ENCODE measurements around the gene ZNF670.

The ZNF670 gene

GRCh38 chr1:247085310-247085709 lies 6.7 kb upstream of the ZNF670 start:
- no peak for DNase-seq (ENCODE audit: extremely low spot score)
- ChIA-PET CTCF (no interaction called here), POLR2A (no interaction called here)
- TF ChIP-seq ZNF384 (IDR thresholded peaks at IDR 0.05), result no peak
- TF ChIP-seq NFRKB (IDR thresholded peaks at IDR 0.05), result no peak
- no peak for TF ChIP-seq FOXA1 (IDR thresholded peaks at IDR 0.05)
- TF ChIP-seq FOXM1 (IDR thresholded peaks at IDR 0.05; ENCODE audit: borderline replicate concordance), result no peak
- no peak for TF ChIP-seq SUZ12 (IDR thresholded peaks at IDR 0.05)
- TF ChIP-seq ELF4 (IDR thresholded peaks at IDR 0.05), result no peak
- TF ChIP-seq TARDBP (IDR thresholded peaks at IDR 0.05), result no peak
- no peak for TF ChIP-seq ARNT (IDR thresholded peaks at IDR 0.05)
- TF ChIP-seq SP1 (IDR thresholded peaks at IDR 0.05), result no peak
- TF ChIP-seq HDGF (IDR thresholded peaks at IDR 0.05; ENCODE audit: borderline replicate concordance), result no peak
- no peak for TF ChIP-seq FOXK2 (IDR thresholded peaks at IDR 0.05)

GRCh38 chr1:247084771-247085170 lies 6.2 kb upstream of the ZNF670 start:
- POLR2A ChIA-PET, result no interaction called here
- no peak for DNase-seq (ENCODE audit: extremely low spot score)
- CTCF ChIA-PET, result no interaction called here
- TF ChIP-seq SUZ12 (IDR thresholded peaks at IDR 0.05) (no peak), L3MBTL2 (conservative IDR thresholded peaks at IDR 0.05) (no peak), ARNT (IDR thresholded peaks at IDR 0.05) (no peak), HDGF (IDR thresholded peaks at IDR 0.05; ENCODE audit: borderline replicate concordance) (no peak), FOXA1 (IDR thresholded peaks at IDR 0.05) (no peak), ZNF384 (IDR thresholded peaks at IDR 0.05) (no peak), PKNOX1 (IDR thresholded peaks at IDR 0.05) (no peak), NFRKB (IDR thresholded peaks at IDR 0.05) (no peak), TARDBP (IDR thresholded peaks at IDR 0.05) (no peak), BHLHE40 (IDR thresholded peaks at IDR 0.05; ENCODE audit: borderline replicate concordance) (no peak), FOXM1 (IDR thresholded peaks at IDR 0.05; ENCODE audit: borderline replicate concordance) (no peak)

GRCh38 chr1:247079141-247079874 lies 697 bp upstream of the ZNF670 start:
- POLR2A ChIA-PET, result interaction anchor here (1.6 kb wide), 1 partner anchor 24 kb away, joined by 3 read pairs; no protein-coding TSS in a partner anchor
- TF ChIP-seq PKNOX1 (IDR thresholded peaks at IDR 0.05), result peak; percentile 78
- TF ChIP-seq SUZ12 (IDR thresholded peaks at IDR 0.05), result no peak
- CTCF ChIA-PET, result no interaction called here
- DNase-seq (ENCODE audit: extremely low spot score), result peak; percentile 14

GRCh38 chr1:247077876-247078257 lies 744 bp downstream of the ZNF670 start:
- ChIA-PET CTCF (no interaction called here), POLR2A (no interaction called here)
- no peak for DNase-seq (ENCODE audit: extremely low spot score)
- TF ChIP-seq NFRKB (IDR thresholded peaks at IDR 0.05) (no peak), ELF4 (IDR thresholded peaks at IDR 0.05) (no peak), SUZ12 (IDR thresholded peaks at IDR 0.05) (no peak), LEF1 (IDR thresholded peaks at IDR 0.05; ENCODE audit: borderline replicate concordance) (no peak), ARNT (IDR thresholded peaks at IDR 0.05) (no peak), ZNF384 (IDR thresholded peaks at IDR 0.05) (no peak), HDGF (IDR thresholded peaks at IDR 0.05; ENCODE audit: borderline replicate concordance) (no peak), CTBP1 (IDR thresholded peaks at IDR 0.05; ENCODE audit: borderline replicate concordance) (no peak), SP1 (IDR thresholded peaks at IDR 0.05) (no peak), FOXK2 (IDR thresholded peaks at IDR 0.05) (no peak), TARDBP (IDR thresholded peaks at IDR 0.05) (no peak), FOXA1 (IDR thresholded peaks at IDR 0.05) (no peak), FOXM1 (IDR thresholded peaks at IDR 0.05; ENCODE audit: borderline replicate concordance) (no peak), PKNOX1 (IDR thresholded peaks at IDR 0.05) (no peak), BHLHE40 (IDR thresholded peaks at IDR 0.05; ENCODE audit: borderline replicate concordance) (no peak), L3MBTL2 (conservative IDR thresholded peaks at IDR 0.05) (no peak)

- POLR2A ChIA-PET, result no interaction called here
- no peak for DNase-seq (ENCODE audit: extremely low spot score)
- CTCF ChIA-PET, result no interaction called here
- TF ChIP-seq LEF1 (IDR thresholded peaks at IDR 0.05; ENCODE audit: borderline replicate concordance) (no peak), PKNOX1 (IDR thresholded peaks at IDR 0.05) (no peak), FOXK2 (IDR thresholded peaks at IDR 0.05) (no peak), ARNT (IDR thresholded peaks at IDR 0.05) (no peak), FOXA1 (IDR thresholded peaks at IDR 0.05) (no peak), BHLHE40 (IDR thresholded peaks at IDR 0.05; ENCODE audit: borderline replicate concordance) (no peak), TARDBP (IDR thresholded peaks at IDR 0.05) (no peak), SUZ12 (IDR thresholded peaks at IDR 0.05) (no peak), CTBP1 (IDR thresholded peaks at IDR 0.05; ENCODE audit: borderline replicate concordance) (no peak), ELF4 (IDR thresholded peaks at IDR 0.05) (no peak), ZNF384 (IDR thresholded peaks at IDR 0.05) (no peak), SP1 (IDR thresholded peaks at IDR 0.05) (no peak), NFRKB (IDR thresholded peaks at IDR 0.05) (no peak), HDGF (IDR thresholded peaks at IDR 0.05; ENCODE audit: borderline replicate concordance) (no peak), L3MBTL2 (conservative IDR thresholded peaks at IDR 0.05) (no peak), FOXM1 (IDR thresholded peaks at IDR 0.05; ENCODE audit: borderline replicate concordance) (no peak)
These were observed 1.4 kb downstream of the ZNF670 start for GRCh38 chr1:247077213-247077612.

- ChIA-PET POLR2A (no interaction called here), CTCF (no interaction called here)
- no peak for TF ChIP-seq TARDBP (IDR thresholded peaks at IDR 0.05)
- TF ChIP-seq FOXK2 (IDR thresholded peaks at IDR 0.05), result no peak
- no peak for TF ChIP-seq CTBP1 (IDR thresholded peaks at IDR 0.05; ENCODE audit: borderline replicate concordance)
- no peak for TF ChIP-seq SUZ12 (IDR thresholded peaks at IDR 0.05)
- no peak for TF ChIP-seq SP1 (IDR thresholded peaks at IDR 0.05)
- TF ChIP-seq L3MBTL2 (conservative IDR thresholded peaks at IDR 0.05), result no peak
- no peak for TF ChIP-seq PKNOX1 (IDR thresholded peaks at IDR 0.05)
- no peak for TF ChIP-seq BHLHE40 (IDR thresholded peaks at IDR 0.05; ENCODE audit: borderline replicate concordance)
- TF ChIP-seq FOXM1 (IDR thresholded peaks at IDR 0.05; ENCODE audit: borderline replicate concordance), result no peak
- no peak for TF ChIP-seq LEF1 (IDR thresholded peaks at IDR 0.05; ENCODE audit: borderline replicate concordance)
- no peak for TF ChIP-seq ELF4 (IDR thresholded peaks at IDR 0.05)
- no peak for TF ChIP-seq NFRKB (IDR thresholded peaks at IDR 0.05)
- no peak for TF ChIP-seq ARNT (IDR thresholded peaks at IDR 0.05)
- no peak for TF ChIP-seq HDGF (IDR thresholded peaks at IDR 0.05; ENCODE audit: borderline replicate concordance)
- no peak for TF ChIP-seq ZNF384 (IDR thresholded peaks at IDR 0.05)
- TF ChIP-seq FOXA1 (IDR thresholded peaks at IDR 0.05), result no peak
- no peak for DNase-seq (ENCODE audit: extremely low spot score)
These were observed 8.0 kb downstream of the ZNF670 start for GRCh38 chr1:247070645-247071044.
